RWPE2 (cell line): ENCODE data around the gene TK1.

Experiments used
- ATAC-seq: fragments of 200-7000 bp; cut with Tn5 transposase; 3 replicates; pipeline ENCODE4 v1.9.1; 2021; ENCODE audit warnings: low read depth
- DNase-seq: peaks from one replicate; pipeline ENCODE4 v3.0.0-alpha.2; 2020; ENCODE audit warnings: low spot score
- H3K27ac ChIP-seq: fragments of 450-650 bp; 2 replicates; pipeline ENCODE4 v1.5.1; 2017; ENCODE audit warnings: mild to moderate bottlenecking; ENCODE audit not compliant: poor library complexity, severe bottlenecking
- H3K27me3 ChIP-seq: fragments of 250-450 bp; sonication (Bioruptor Pico); 2 replicates; pipeline ENCODE4 v1.5.1; 2021; ENCODE audit warnings: mild to moderate bottlenecking, moderate library complexity; ENCODE audit not compliant: insufficient read depth, poor library complexity, severe bottlenecking
- H3K36me3 ChIP-seq: fragments of 250-450 bp; sonication (Bioruptor Pico); 2 replicates; pipeline ENCODE4 v1.5.1; 2020; ENCODE audit warnings: low read depth, mild to moderate bottlenecking, moderate library complexity
- H3K4me1 ChIP-seq: fragments of 250-450 bp; sonication (Bioruptor Pico); 2 replicates; pipeline ENCODE4 v1.5.1; 2021; ENCODE audit warnings: mild to moderate bottlenecking, moderate library complexity; ENCODE audit not compliant: insufficient read depth, poor library complexity, severe bottlenecking
- H3K4me3 ChIP-seq: fragments of 250-450 bp; sonication (Bioruptor Pico); 2 replicates; pipeline ENCODE4 v1.5.1; 2021; ENCODE audit warnings: mild to moderate bottlenecking, moderate library complexity; ENCODE audit not compliant: severe bottlenecking
- H3K9me3 ChIP-seq: fragments of 250-450 bp; sonication (Bioruptor Pico); 2 replicates; pipeline ENCODE4 v1.5.1; 2021; ENCODE audit warnings: mild to moderate bottlenecking, moderate library complexity; ENCODE audit not compliant: severe bottlenecking
- TF ChIP-seq, protein P1 (sequence below): fragments of 450-650 bp; IDR thresholded peaks from one replicate; pipeline ENCODE4 v1.5.1; 2017; ENCODE audit warnings: mild to moderate bottlenecking, moderate library complexity; ENCODE audit not compliant: poor library complexity, severe bottlenecking

The TK1 gene

GRCh38 chr17:78133179-78133951, 53.5 kb downstream of the TK1 start:
- H3K4me1 ChIP-seq, result peaks cover 11% of the 10 kb centered on the region
- H3K4me3 ChIP-seq, result no peak overlapping the region
- H3K36me3 ChIP-seq, result no peaks in the 10 kb centered on the region
- H3K27me3 ChIP-seq, result no peaks in the 10 kb centered on the region
- DNase-seq (peak; percentile 65), ATAC-seq (no peak)
- no peak overlapping the region for H3K27ac ChIP-seq
- H3K9me3 ChIP-seq, result no peaks in the 10 kb centered on the region
- TF ChIP-seq, protein P1, sequence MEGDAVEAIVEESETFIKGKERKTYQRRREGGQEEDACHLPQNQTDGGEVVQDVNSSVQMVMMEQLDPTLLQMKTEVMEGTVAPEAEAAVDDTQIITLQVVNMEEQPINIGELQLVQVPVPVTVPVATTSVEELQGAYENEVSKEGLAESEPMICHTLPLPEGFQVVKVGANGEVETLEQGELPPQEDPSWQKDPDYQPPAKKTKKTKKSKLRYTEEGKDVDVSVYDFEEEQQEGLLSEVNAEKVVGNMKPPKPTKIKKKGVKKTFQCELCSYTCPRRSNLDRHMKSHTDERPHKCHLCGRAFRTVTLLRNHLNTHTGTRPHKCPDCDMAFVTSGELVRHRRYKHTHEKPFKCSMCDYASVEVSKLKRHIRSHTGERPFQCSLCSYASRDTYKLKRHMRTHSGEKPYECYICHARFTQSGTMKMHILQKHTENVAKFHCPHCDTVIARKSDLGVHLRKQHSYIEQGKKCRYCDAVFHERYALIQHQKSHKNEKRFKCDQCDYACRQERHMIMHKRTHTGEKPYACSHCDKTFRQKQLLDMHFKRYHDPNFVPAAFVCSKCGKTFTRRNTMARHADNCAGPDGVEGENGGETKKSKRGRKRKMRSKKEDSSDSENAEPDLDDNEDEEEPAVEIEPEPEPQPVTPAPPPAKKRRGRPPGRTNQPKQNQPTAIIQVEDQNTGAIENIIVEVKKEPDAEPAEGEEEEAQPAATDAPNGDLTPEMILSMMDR, result no peak

DNA sequence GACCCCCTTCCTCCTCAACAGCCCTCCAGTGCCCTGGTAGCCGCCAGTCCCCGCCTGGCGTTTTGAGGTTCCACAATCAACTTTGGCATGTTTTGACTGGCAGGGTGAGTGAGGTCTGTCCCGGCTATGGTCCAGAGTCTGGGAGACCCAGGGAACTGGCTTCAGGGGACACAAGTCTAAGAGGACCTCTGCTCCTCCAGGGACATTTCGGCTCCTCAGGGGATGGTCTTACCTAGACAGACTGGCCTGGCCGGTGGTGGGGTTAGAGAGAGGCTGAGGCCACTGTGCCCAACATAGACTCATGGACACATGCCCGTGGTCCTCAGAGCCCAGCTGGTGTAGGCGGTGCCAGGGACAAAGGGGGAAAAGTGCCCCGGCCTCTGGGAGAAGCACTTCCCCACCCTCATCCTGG, 54.1 kb downstream of the TK1 start:
- no peak overlapping the region for H3K27ac ChIP-seq
- H3K4me1 ChIP-seq, result peaks cover 11% of the 10 kb centered on the region
- no peak for ATAC-seq
- H3K4me3 ChIP-seq, result no peak overlapping the region
- H3K36me3 ChIP-seq, result no peaks in the 10 kb centered on the region
- TF ChIP-seq, protein P1, result no peak
- H3K27me3 ChIP-seq, result no peaks in the 10 kb centered on the region
- DNase-seq, result no peak
- H3K9me3 ChIP-seq, result no peaks in the 10 kb centered on the region

DNA sequence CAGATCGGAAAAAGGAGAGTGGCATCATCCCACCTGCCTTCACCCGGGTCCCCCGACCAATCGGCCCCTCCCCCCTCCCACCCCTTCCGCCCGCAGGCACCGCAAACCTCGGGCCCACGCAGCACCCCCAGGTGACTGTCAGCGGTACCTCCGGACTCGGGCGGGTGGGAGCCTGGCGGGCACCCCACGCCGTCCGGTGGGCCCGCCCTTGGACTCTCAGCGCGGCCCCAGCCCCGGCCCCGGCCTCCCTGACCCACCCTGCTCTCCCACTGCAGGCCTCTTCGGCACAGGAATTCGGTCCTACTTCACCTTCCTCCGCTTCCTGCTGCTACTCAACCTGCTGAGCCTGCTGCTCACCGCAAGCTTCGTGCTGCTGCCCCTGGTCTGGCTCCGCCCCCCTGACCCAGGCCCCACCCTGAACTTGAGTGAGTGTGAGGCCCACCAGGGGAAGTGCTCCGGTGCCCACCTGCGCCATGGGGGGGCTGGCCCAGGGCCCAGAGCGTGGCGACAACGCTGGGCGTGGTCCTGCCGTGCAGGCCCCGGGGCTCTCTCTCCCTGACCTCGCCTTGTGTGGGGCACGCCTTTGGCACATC, 54.7 kb downstream of the TK1 start:
- Histone ChIP-seq H3K4me3 (peak overlapping the region; percentile 10), H3K27ac (no peak overlapping the region), H3K4me1 (peaks cover 11% of the 10 kb centered on the region), H3K9me3 (no peaks in the 10 kb centered on the region), H3K27me3 (no peaks in the 10 kb centered on the region), H3K36me3 (no peaks in the 10 kb centered on the region)
- peak; percentile 74 for DNase-seq
- TF ChIP-seq, protein P1, result no peak
- peak; percentile 29 for ATAC-seq

DNA sequence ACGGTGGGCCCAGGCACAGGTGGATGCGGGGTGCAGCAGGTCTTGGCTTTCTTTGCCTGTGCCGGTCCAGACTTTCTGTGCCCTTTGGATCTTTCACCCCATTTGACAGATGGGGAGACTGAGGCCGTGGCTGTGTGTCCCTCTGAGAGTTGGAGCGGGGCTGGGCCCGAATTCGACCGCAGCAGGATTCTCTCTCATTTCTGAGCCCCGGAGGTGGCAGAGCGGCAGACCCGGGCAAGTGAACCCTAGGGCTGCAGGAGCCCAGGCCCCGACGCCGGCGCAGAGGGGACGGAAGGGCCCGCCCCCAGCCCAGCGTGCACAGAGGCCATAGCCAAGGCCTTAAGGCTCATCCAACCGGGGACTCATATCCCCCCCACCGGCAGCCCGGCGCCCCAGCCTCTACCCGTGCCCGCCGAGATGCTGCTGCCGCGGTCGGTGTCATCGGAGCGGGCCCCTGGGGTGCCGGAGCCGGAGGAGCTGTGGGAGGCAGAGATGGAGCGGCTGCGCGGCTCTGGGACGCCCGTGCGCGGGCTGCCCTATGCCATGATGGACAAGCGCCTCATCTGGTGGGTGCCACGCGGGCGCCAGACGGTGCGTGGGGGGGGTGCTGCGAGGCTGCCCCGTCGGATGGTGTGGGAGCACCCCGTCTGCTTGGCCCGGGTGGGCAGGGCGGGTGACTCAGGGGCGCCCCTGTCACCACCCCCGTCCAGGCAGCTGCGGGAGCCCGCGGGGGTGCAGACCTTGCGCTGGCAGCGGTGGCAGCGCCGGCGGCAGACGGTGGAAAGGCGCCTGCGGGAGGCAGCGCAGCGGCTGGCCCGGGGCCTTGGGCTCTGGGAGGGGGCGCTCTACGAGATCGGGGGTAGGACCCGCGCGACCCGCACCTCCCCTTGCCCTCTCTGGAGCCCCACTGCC, 55.4 kb downstream of the TK1 start:
- TF ChIP-seq, protein P1, result no peak
- Histone ChIP-seq H3K27ac (no peak overlapping the region), H3K36me3 (no peaks in the 10 kb centered on the region), H3K27me3 (no peaks in the 10 kb centered on the region), H3K4me1 (peaks cover 11% of the 10 kb centered on the region), H3K4me3 (peak overlapping the region; percentile 10), H3K9me3 (no peaks in the 10 kb centered on the region)
- ATAC-seq, result no peak
- DNase-seq, result no peak
